ENCODE results near the gene SYTL2. TPM values are rescaled to one million over a fixed set of nuclear protein-coding genes. Genes with fewer than 3 reads are reported as not detected.

The SYTL2 gene
- total RNA-seq, 2 experiments from 2014 or later, result 9.5 to 11.2 TPM

DNA sequence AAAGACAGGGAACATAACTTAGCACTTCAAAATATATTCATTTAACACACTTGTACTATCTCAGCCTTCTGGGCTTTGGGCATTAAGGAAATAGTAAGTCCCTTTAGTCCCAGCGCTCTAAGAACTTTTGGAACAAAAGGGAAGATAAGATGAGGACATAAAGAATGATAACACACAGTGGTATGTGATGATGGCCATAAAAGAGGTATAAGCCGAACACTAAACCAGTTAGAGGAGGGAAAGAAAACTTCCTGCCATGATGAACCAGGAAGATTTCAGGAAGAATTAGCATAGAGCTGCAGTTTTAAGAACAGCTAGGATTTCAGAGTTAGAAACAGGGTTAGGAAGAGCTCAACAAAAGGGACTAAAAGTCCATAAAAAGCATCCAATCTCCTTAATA is 11.8 kb downstream of the SYTL2 start:
- Mint-ChIP-seq H3K27me3 (no peaks in the 10 kb centered on the region), H3K27ac (no peak overlapping the region), H3K36me3 (ENCODE audit: low read depth) (no peaks in the 10 kb centered on the region), H3K4me3 (no peak overlapping the region), H3K9me3 (no peaks in the 10 kb centered on the region), H3K4me1 (ENCODE audit: low read depth) (peaks cover 30% of the 10 kb centered on the region)
- TF ChIP-seq, protein P1, sequence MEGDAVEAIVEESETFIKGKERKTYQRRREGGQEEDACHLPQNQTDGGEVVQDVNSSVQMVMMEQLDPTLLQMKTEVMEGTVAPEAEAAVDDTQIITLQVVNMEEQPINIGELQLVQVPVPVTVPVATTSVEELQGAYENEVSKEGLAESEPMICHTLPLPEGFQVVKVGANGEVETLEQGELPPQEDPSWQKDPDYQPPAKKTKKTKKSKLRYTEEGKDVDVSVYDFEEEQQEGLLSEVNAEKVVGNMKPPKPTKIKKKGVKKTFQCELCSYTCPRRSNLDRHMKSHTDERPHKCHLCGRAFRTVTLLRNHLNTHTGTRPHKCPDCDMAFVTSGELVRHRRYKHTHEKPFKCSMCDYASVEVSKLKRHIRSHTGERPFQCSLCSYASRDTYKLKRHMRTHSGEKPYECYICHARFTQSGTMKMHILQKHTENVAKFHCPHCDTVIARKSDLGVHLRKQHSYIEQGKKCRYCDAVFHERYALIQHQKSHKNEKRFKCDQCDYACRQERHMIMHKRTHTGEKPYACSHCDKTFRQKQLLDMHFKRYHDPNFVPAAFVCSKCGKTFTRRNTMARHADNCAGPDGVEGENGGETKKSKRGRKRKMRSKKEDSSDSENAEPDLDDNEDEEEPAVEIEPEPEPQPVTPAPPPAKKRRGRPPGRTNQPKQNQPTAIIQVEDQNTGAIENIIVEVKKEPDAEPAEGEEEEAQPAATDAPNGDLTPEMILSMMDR (IDR thresholded peaks at IDR 0.05), result no peak
- ATAC-seq (no peak), DNase-seq (no peak)
- CTCF ChIA-PET, result no interaction called here
- intact Hi-C loops (cut with micrococcal nuclease), result no loop called here
- POLR2A ChIA-PET, result no interaction called here

DNA sequence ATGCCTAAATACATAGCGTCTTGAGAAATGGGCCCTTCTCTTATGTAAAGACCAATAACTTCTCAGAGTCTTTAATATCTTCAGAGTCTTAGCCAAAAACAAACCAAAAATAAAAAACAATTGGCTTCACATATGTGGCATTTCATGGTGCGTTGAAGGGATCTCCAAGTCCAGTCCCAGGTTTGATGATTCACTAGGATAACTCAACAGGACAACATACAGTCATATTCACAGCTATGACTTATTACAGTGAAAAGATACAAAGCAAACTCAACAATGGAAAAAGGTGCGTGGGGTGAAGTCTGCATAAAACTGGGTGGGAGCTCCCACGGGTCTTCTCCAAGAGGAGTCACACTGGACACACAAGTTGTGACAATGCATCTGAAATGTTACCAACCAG is 12.6 kb downstream of the SYTL2 start:
- no peak for DNase-seq
- Mint-ChIP-seq H3K4me1 (ENCODE audit: low read depth) (peaks cover 30% of the 10 kb centered on the region), H3K4me3 (no peak overlapping the region), H3K27ac (no peak overlapping the region), H3K9me3 (no peaks in the 10 kb centered on the region), H3K36me3 (ENCODE audit: low read depth) (no peaks in the 10 kb centered on the region), H3K27me3 (no peaks in the 10 kb centered on the region)
- TF ChIP-seq, protein P1 (IDR thresholded peaks at IDR 0.05), result no peak
- CTCF ChIA-PET, result interaction anchor here (0.8 to 1.5 kb wide), 3 partner anchors 17 to 103 kb away, joined by 3 to 4 read pairs (median 3); no protein-coding TSS in a partner anchor
- intact Hi-C loops (cut with micrococcal nuclease), result no loop called here
- POLR2A ChIA-PET, result no interaction called here
- no peak for ATAC-seq

DNA sequence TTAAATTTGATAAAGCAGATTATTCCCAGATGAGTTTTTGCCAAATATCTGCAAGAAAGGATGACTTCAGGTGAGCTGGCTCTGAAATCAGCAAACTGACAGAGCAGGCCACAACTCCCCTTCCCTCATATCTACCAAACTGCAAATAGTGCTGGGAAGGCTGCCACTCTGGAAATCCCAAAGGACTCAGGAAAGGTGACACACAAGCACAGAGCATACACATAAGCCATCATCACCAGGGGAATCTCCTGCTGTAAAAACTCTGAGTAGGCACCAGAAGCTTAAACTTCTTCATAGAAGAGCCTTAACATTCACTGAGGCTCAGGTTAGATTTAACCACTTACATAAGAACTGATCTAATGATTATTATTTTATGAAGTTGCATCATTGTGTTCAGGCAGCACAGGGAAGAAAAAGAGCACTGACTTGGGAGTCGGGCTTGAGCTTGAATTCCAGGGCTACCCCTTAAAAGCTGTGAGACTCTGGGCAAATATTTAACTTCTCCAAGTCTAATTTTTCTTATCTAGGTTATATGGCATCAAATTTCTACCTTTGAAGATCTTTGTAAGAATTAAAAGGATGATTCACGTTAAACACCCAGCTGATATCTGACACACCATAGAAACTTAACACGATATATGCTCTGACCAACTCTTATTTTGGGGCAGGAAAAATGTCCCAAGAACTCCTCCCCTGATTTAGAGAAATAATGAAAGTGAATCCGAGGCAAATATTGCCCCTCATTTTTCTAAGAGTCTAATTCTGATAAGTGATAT is 15.0 kb downstream of the SYTL2 start:
- Mint-ChIP-seq H3K27ac (no peak overlapping the region), H3K4me3 (no peak overlapping the region), H3K36me3 (ENCODE audit: low read depth) (no peaks in the 10 kb centered on the region), H3K4me1 (ENCODE audit: low read depth) (peaks cover 31% of the 10 kb centered on the region), H3K9me3 (no peaks in the 10 kb centered on the region), H3K27me3 (no peaks in the 10 kb centered on the region)
- ChIA-PET CTCF (interaction anchor here (0.9 to 2.0 kb wide), 5 partner anchors 10 to 193 kb away, joined by 3 to 13 read pairs (median 5); partner anchors contain the start of gene SYTL2), POLR2A (interaction anchor here (2.0 kb wide), 1 partner anchor 11 kb away, joined by 4 read pairs; no protein-coding TSS in a partner anchor)
- no peak for ATAC-seq
- TF ChIP-seq, protein P1 (IDR thresholded peaks at IDR 0.05), result no peak
- intact Hi-C loops (cut with micrococcal nuclease), result no loop called here
- no peak for DNase-seq

DNA sequence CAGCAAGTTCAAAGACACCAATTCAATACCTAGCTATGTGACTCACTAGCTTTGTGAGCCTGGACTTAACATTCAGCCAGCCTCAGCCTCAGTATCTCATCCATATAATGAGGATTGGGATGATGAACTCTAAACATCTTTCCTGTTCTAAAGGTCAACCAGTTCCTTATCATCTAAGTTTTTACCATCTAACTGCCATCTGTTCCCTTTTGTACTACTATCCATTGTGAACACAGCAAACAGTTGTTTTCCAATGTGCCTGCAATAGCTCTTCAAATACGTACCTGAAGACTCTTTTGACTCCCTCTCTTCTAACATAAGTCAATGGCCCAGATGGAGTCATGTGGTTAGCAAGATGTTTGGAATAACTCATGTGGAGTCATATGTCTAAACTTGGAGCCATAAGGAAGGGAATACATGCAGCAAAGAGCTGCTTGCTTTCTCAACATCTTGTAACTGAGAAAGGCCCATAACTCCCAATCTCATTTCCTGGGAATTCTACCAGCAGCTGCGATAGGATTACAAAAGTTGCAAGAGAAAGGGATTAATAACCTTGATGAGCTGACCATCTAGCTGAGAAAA is 19.4 kb downstream of the SYTL2 start:
- POLR2A ChIA-PET, result interaction anchor here (1.3 kb wide), 1 partner anchor 18 kb away, joined by 4 read pairs; no protein-coding TSS in a partner anchor
- H3K4me3 Mint-ChIP-seq, result no peak overlapping the region
- intact Hi-C loops (cut with micrococcal nuclease), result no loop called here
- no peaks in the 10 kb centered on the region for H3K27me3 Mint-ChIP-seq
- CTCF ChIA-PET, result interaction anchor here (1.0 to 1.1 kb wide), 3 partner anchors 34 to 96 kb away, joined by 3 read pairs; no protein-coding TSS in a partner anchor
- ATAC-seq, result no peak
- H3K36me3 Mint-ChIP-seq (ENCODE audit: low read depth), result no peaks in the 10 kb centered on the region
- no peak overlapping the region for H3K27ac Mint-ChIP-seq
- no peaks in the 10 kb centered on the region for H3K9me3 Mint-ChIP-seq
- no peak for DNase-seq
- TF ChIP-seq, protein P1 (IDR thresholded peaks at IDR 0.05), result no peak
- peaks cover 34% of the 10 kb centered on the region for H3K4me1 Mint-ChIP-seq (ENCODE audit: low read depth)

Measured in activated CD8-positive, alpha-beta T cell treated with anti-CD3 and anti-CD28 coated beads for 36 hours (primary cell).